ENCODE measurements around the gene GLI3.

DNA sequence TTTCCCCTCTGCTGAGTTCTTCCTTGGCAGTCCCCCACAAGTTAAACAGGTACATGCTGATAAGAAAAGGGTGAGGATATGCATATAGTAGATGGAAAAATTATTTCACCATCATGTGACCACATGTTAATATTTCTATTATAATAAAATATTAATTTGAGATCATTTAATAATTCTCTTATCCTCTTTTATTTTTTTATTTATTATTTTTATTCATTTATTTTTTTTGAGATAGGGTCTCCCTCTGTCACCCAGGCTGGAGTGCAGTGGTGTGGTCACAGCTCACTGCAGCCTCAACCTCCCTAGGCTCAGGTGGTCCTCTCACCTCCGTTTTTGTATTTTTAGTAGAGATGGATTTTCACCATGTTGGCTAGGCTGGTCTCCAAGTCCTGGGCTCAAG, 11.6 kb upstream of the GLI3 start:
- no peak for TF ChIP-seq POLR2A (IDR thresholded peaks at IDR 0.05; ENCODE audit: low read depth, low read length)
- no peak for TF ChIP-seq POLR2AphosphoS5 (IDR thresholded peaks at IDR 0.05; ENCODE audit: low read depth, low read length)
